ENCODE data around the gene ACAA1. TPM values are rescaled to one million over a fixed set of nuclear protein-coding genes. Genes with fewer than 3 reads are reported as not detected.
A peak's percentile ranks its signal among the peaks of the same experiment; 100 is the strongest.

Gene ACAA1
- total and polyA plus RNA-seq, 2 of the 13 experiments (the other 11 are each of a cell fraction or from before 2014, with no cell fraction given): 60.8 to 188 TPM

- TF ChIP-seq ZNF432 (CRISPR knock-in tag; IDR thresholded peaks at IDR 0.05; ENCODE audit: borderline replicate concordance) (no peak), PRPF4 (IDR thresholded peaks at IDR 0.05; ENCODE audit: low read depth, low read length, poor library complexity, severe bottlenecking) (no peak), NFIB (CRISPR knock-in tag; IDR thresholded peaks at IDR 0.05; ENCODE audit: borderline replicate concordance) (0 out of 2 replicates have a peak, but pooled peaks have one; percentile 55), ATF3 (CRISPR knock-in tag; IDR thresholded peaks at IDR 0.05) (no peak), ZNF512B (CRISPR knock-in tag; IDR thresholded peaks at IDR 0.05; ENCODE audit: borderline replicate concordance) (0 out of 2 replicates have a peak, but pooled peaks have one; percentile 55), USF2 (IDR thresholded peaks at IDR 0.05; ENCODE audit: low read depth, low read length) (no peak), USF2 (CRISPR knock-in tag; IDR thresholded peaks at IDR 0.05; ENCODE audit: borderline replicate concordance) (no peak), KDM2A (CRISPR knock-in tag; IDR thresholded peaks at IDR 0.05; ENCODE audit: borderline replicate concordance, low read depth) (peak; percentile 35), HNF1A (IDR thresholded peaks at IDR 0.05; ENCODE audit: low read depth) (no peak), HNF1A (CRISPR knock-in tag; IDR thresholded peaks at IDR 0.05; ENCODE audit: borderline replicate concordance) (0 out of 2 replicates have a peak, but pooled peaks have one; percentile 38), DR1 (CRISPR knock-in tag; IDR thresholded peaks at IDR 0.05) (0 out of 2 replicates have a peak, but pooled peaks have one; percentile 36), POLR2G (IDR thresholded peaks at IDR 0.05; ENCODE audit: low read depth, low read length) (peak; percentile 43), ZGPAT (CRISPR knock-in tag; IDR thresholded peaks at IDR 0.05) (0 out of 2 replicates have a peak, but pooled peaks have one; percentile 18), RXRB (CRISPR knock-in tag; IDR thresholded peaks at IDR 0.05; ENCODE audit: borderline replicate concordance) (no peak), HOXA3 (CRISPR knock-in tag; IDR thresholded peaks at IDR 0.05) (no peak), MXD1 (CRISPR knock-in tag; IDR thresholded peaks at IDR 0.05) (0 out of 2 replicates have a peak, but pooled peaks have one; percentile 31)
Measured at GRCh38 chr3:38116471-38117162, 20.3 kb downstream of the ACAA1 start (continued).
